NCI-H82 treated with DMSO at 0.1 percent for 48 hours (cell line): ENCODE data around the gene CARD10.

ENCODE experiments used
- DNase-seq: peaks from one replicate; lab custom pipeline; 2025; ENCODE audit not compliant: unreplicated experiment; lab: John Stamatoyannopoulos, UW

CARD10 gene

GRCh38 chr22:37519268-37520195 is at the start of gene CARD10:
TSS of gene CARD10 (minus strand) at chr22:37519415. CDS start at chr22:37519200, 215 bp downstream.
- no peak for DNase-seq

- DNase-seq, result no peak
These were observed 49.3 kb upstream of the CARD10 start for GRCh38 chr22:37568448-37569008.

GRCh38 chr22:37568012-37568411 is 48.8 kb upstream of the CARD10 start:
- DNase-seq, result no peak

GRCh38 chr22:37566903-37567798 is 47.9 kb upstream of the CARD10 start:
- no peak for DNase-seq

- no peak for DNase-seq
These were observed 47.2 kb upstream of the CARD10 start for GRCh38 chr22:37566329-37566837.

GRCh38 chr22:37565830-37566229 is 46.6 kb upstream of the CARD10 start:
- no peak for DNase-seq

GRCh38 chr22:37564111-37564711 is 45.0 kb upstream of the CARD10 start:
- DNase-seq, result no peak

- DNase-seq, result no peak
These were observed 44.2 kb upstream of the CARD10 start for GRCh38 chr22:37563153-37564081.

GRCh38 chr22:37562049-37562875 is 43.0 kb upstream of the CARD10 start:
- DNase-seq, result no peak

- peak; percentile 10 for DNase-seq
These were observed 42.2 kb upstream of the CARD10 start for GRCh38 chr22:37561212-37562048.

GRCh38 chr22:37560608-37561211 is 41.5 kb upstream of the CARD10 start:
- DNase-seq, result no peak

GRCh38 chr22:37559901-37560607 is 40.8 kb upstream of the CARD10 start, which contains the start of gene CDC42EP1:
TSS of gene CDC42EP1 (plus strand) at chr22:37560480. CDS start at chr22:37566350, 5,870 bp downstream.
- no peak for DNase-seq

- DNase-seq, result no peak
These were observed 40.3 kb upstream of the CARD10 start for GRCh38 chr22:37559521-37559900.

GRCh38 chr22:37558815-37559214 is 39.6 kb upstream of the CARD10 start:
- no peak for DNase-seq

- DNase-seq, result no peak
These were observed 38.2 kb upstream of the CARD10 start for GRCh38 chr22:37557321-37558001.

GRCh38 chr22:37556710-37557109 is 37.5 kb upstream of the CARD10 start:
- no peak for DNase-seq
